Right cardiac atrium (tissue), 5 donors: ENCODE results near the gene SPINDOC. TPM values are rescaled to one million over a fixed set of nuclear protein-coding genes. Genes with fewer than 3 reads are reported as not detected.
A peak's percentile ranks its signal among the peaks of the same experiment; 100 is the strongest.

Experiments
- ATAC-seq, 2 donors: fragments of 200-7000 bp; cut with Tn5 transposase; one replicate each; pipeline versions ENCODE4 v1.8.0 to v1.9.1; 2020; ENCODE audit warnings: moderate library complexity in 2 of 2, mild to moderate bottlenecking in 1 of 2
- DNase-seq, 3 donors: peaks; one replicate each; pipeline ENCODE4 v3.0.0-alpha.2; 2020
- H3K27ac ChIP-seq: one replicate; pipeline ENCODE4 v1.5.1; 2013; ENCODE audit warnings: mild to moderate bottlenecking, low read length, control low read depth, moderate library complexity
- H3K27me3 ChIP-seq: one replicate; pipeline ENCODE4 v1.6.1; 2013; ENCODE audit not compliant: control insufficient read depth, insufficient read depth
- H3K4me1 ChIP-seq: one replicate; pipeline ENCODE4 v1.6.1; 2013; ENCODE audit warnings: low read length; ENCODE audit not compliant: control insufficient read depth, insufficient read depth
- H3K4me3 ChIP-seq: one replicate; pipeline ENCODE4 v1.5.1; 2013; ENCODE audit warnings: low read length, control low read depth
- H3K9me3 ChIP-seq: one replicate; pipeline ENCODE4 v1.6.1; 2013; ENCODE audit warnings: low read length; ENCODE audit not compliant: control insufficient read depth
- WGBS: extraction: QIAGEN DNeasy Blood & Tissue Kit; methylation state at CpG from one replicate; pipeline ENCODE4 v1.1.7; 2013; 5-methylcytosine and 5-hydroxymethylcytosine counted together
- intact Hi-C, 4 donors: fragments of 100-400 bp; cut with DNase I; formaldehyde crosslinking; loops; one replicate each; pipeline versions ENCODE4 v1.11.0 to v1.14.0; 2022 to 2023
- long read RNA-seq, 4 donors: library from polyadenylated mRNA; unstranded; transcript quantifications; one replicate each; pipeline ENCODE4 v2.0.0, GENCODE V29; 2020 to 2021
- polyA plus RNA-seq: library from polyadenylated mRNA; stranded (reverse); fragments of 200-250 nt; gene quantifications from one replicate; pipeline ENCODE4 v1.2.3, GENCODE V29; 2013
- total RNA-seq, 4 donors: library from RNA; stranded (reverse); fragmentation: NEBNext Ultra II Directional; extraction: Animal tissue kit (Norgen Biotek cat#: 25700); gene quantifications; one replicate each; pipeline ENCODE4 v1.2.1, GENCODE V29; 2021
- donor health status: healthy with polysubstance abuse.
- donor health status: DM: no; HTN: yes; CAD: no.
- donor health status: DM: no; HTN: no; CAD: no.
- donor health status: DM: no; HTN: yes; CAD: no; lungs with severe emphysema.
- donor health status: DM: yes; HTN: yes; CAD: no.

SPINDOC gene
- 10 to 100 TPM; 12.8 to 18.8 (median 17.4) TPM for total RNA-seq
- polyA plus RNA-seq: 13.6 TPM
- long read RNA-seq, donor 1, partial matches to known transcripts: 0 of 5 reads
- long read RNA-seq, donor 1, other reads (novel, unspliced or antisense): 4 of 5 reads
- long read RNA-seq, donor 2, partial matches to known transcripts: 0 of 2 reads
- long read RNA-seq, donor 2, other reads (novel, unspliced or antisense): 1 of 2 reads
- long read RNA-seq, donor 3: 0 reads
- long read RNA-seq, donor 4, partial matches to known transcripts: 0 of 3 reads
- long read RNA-seq, donor 4, other reads (novel, unspliced or antisense): 1 of 3 reads

- Histone ChIP-seq H3K27ac (peak within 1 kb of the TSS; percentile 51), H3K9me3 (no peaks in the 10 kb centered on the region), H3K4me1 (no peaks in the 10 kb centered on the region), H3K27me3 (no peaks in the 10 kb centered on the region), H3K4me3 (peak within 1 kb of the TSS; percentile 89)
- under 1% methylated on average over 63 of the region's 65 CpGs for WGBS
- DNase-seq: peak; percentile 83 to 94 (median 93)
- intact Hi-C loops: loop anchor here in 1 of 4 donors (5.0 kb wide), 1 partner anchor 46 kb away; the partner anchor contains the start of gene ZFTA
- ATAC-seq: peak; percentile 94 to 95
These were observed at the start of gene SPINDOC for GRCh38 chr11:63813035-63813562. Gene SPINDOC, plus strand, starts transcription at chr11:63813456. Its CDS starts 231 bp downstream, at chr11:63813687.

GRCh38 chr11:63763496-63764339 lies 49.5 kb upstream of the SPINDOC start:
- peak overlapping the region; percentile 9 for H3K27ac ChIP-seq
- DNase-seq: peak; percentile 46 to 84 (median 82)
- peak; percentile 7 to 15 for ATAC-seq
- WGBS: 40% methylated on average over 81 of the region's 82 CpGs
- peaks cover 1% of the 10 kb centered on the region for H3K4me1 ChIP-seq
- peak overlapping the region; percentile 59 for H3K4me3 ChIP-seq
- H3K27me3 ChIP-seq: no peaks in the 10 kb centered on the region
- intact Hi-C loops: loop anchor here in 1 of 4 donors (10.0 kb wide), 1 partner anchor 181 kb away; no protein-coding TSS in a partner anchor
- H3K9me3 ChIP-seq: no peaks in the 10 kb centered on the region

DNA sequence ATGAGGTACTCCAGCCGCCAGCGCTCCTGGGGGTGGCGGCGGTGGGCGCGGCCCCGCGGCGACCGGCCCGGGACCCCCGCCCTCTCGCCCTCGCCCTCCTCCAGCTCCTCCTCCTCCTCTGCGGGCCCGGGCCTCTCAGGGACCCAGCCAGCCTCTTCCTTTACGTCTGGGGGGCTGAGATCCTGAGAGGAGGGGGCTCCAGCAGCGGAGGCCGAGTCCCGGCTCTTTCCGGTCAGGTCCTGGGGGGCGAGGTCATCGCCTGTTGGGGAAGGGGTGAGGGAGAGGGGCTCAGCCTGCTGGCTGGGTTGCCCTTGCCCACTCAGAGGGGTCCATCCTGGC lies 48.9 kb upstream of the SPINDOC start:
- intact Hi-C loops: loop anchor here in 1 of 4 donors (10.0 kb wide), 1 partner anchor 180 kb away; no protein-coding TSS in a partner anchor
- Histone ChIP-seq H3K9me3 (no peaks in the 10 kb centered on the region), H3K27ac (peak overlapping the region; percentile 12), H3K27me3 (no peaks in the 10 kb centered on the region), H3K4me1 (peaks cover 1% of the 10 kb centered on the region), H3K4me3 (no peak overlapping the region)
- 70% methylated on average over 23 of the region's 23 CpGs for WGBS
- DNase-seq: peak in 1 of 3 donors; percentile 18
- ATAC-seq: no peak

- Histone ChIP-seq H3K4me3 (no peak overlapping the region), H3K9me3 (no peaks in the 10 kb centered on the region), H3K27ac (peak overlapping the region; percentile 12), H3K4me1 (peaks cover 1% of the 10 kb centered on the region), H3K27me3 (no peaks in the 10 kb centered on the region)
- 80% methylated on average over 30 of the region's 30 CpGs for WGBS
- peak; percentile 21 to 71 (median 61) for DNase-seq
- intact Hi-C loops: loop anchor here in 2 of 4 donors (5.0 to 10.0 kb wide), 3 partner anchors 47 to 182 kb away; partner anchors contain the start of gene SPINDOC (in 1 of the 2)
- ATAC-seq: no peak
These were observed 48.3 kb upstream of the SPINDOC start for GRCh38 chr11:63764679-63765647.

DNA sequence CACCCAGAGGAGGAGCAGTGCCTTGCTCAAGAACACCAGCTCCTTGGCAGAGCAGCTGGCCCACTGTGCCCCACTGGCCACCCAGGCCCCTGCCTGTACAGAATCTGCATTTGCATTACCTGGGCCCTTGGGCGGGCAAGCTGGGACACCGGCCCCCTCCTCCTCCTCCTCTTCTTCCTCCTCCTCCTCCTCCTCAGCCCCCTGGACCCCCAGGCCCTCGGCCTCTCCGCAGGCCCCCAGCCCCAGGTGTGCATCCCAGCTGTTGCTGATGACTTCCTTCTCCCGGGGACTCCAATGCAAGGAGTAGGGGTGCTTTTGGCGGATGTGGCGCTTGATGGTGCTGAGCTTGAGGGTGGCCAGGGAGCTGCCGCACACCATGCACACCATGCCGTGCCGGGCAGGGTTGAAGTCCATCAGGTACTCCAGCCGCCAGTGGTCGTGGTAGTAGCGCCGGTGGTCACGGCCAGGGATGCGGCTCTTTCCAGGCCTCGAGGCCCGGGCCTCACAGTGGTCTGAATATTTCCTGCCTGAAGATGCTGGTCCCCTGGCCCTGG lies 47.5 kb upstream of the SPINDOC start:
- no peak for ATAC-seq
- Histone ChIP-seq H3K9me3 (no peaks in the 10 kb centered on the region), H3K27me3 (no peaks in the 10 kb centered on the region), H3K4me1 (peaks cover 4% of the 10 kb centered on the region), H3K27ac (no peak overlapping the region), H3K4me3 (no peak overlapping the region)
- DNase-seq: peak; percentile 21 to 68 (median 67)
- 83% methylated on average over 18 of the region's 18 CpGs for WGBS
- intact Hi-C loops: loop anchor here in 2 of 4 donors (5.0 to 10.0 kb wide), 3 partner anchors 47 to 182 kb away; partner anchors contain the start of gene SPINDOC (in 1 of the 2)

- no peaks in the 10 kb centered on the region for H3K9me3 ChIP-seq
- no peak for ATAC-seq
- H3K27me3 ChIP-seq: no peaks in the 10 kb centered on the region
- intact Hi-C loops: loop anchor here in 2 of 4 donors (5.0 to 10.0 kb wide), 3 partner anchors 46 to 181 kb away; partner anchors contain the start of gene SPINDOC (in 1 of the 2)
- no peak overlapping the region for H3K27ac ChIP-seq
- peak in 2 of 3 donors; percentile 35 to 46 for DNase-seq
- no peak overlapping the region for H3K4me3 ChIP-seq
- 54% methylated on average over 7 of the region's 7 CpGs for whole genome bisulfite sequencing
- H3K4me1 ChIP-seq: peaks cover 4% of the 10 kb centered on the region
These were observed 46.6 kb upstream of the SPINDOC start for GRCh38 chr11:63766531-63767235.

DNA sequence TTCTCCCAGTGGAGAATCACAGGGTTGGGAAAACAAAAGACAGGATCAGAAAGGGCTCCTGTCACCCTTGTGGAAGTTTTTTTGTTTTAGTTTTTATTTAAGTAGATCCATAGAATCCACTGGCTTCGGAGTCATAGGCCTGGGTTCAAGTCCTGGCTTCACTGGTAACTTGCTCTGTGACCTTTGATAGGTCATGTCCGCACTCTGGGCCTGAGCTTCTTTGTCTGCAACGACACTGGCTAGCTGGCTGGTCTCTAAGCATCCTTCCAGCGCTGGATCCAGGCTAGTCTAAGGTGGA lies 46.0 kb upstream of the SPINDOC start:
- peaks cover 4% of the 10 kb centered on the region for H3K4me1 ChIP-seq
- peak overlapping the region; percentile 79 for H3K27ac ChIP-seq
- H3K4me3 ChIP-seq: peak overlapping the region; percentile 99
- WGBS: 14% methylated on average over 4 of the region's 4 CpGs
- ATAC-seq (no peak), DNase-seq (no peak)
- no peaks in the 10 kb centered on the region for H3K9me3 ChIP-seq
- no peaks in the 10 kb centered on the region for H3K27me3 ChIP-seq
- intact Hi-C loops: loop anchor here in 2 of 4 donors (5.0 to 10.0 kb wide), 3 partner anchors 45 to 180 kb away; partner anchors contain the start of gene SPINDOC (in 1 of the 2)

DNA sequence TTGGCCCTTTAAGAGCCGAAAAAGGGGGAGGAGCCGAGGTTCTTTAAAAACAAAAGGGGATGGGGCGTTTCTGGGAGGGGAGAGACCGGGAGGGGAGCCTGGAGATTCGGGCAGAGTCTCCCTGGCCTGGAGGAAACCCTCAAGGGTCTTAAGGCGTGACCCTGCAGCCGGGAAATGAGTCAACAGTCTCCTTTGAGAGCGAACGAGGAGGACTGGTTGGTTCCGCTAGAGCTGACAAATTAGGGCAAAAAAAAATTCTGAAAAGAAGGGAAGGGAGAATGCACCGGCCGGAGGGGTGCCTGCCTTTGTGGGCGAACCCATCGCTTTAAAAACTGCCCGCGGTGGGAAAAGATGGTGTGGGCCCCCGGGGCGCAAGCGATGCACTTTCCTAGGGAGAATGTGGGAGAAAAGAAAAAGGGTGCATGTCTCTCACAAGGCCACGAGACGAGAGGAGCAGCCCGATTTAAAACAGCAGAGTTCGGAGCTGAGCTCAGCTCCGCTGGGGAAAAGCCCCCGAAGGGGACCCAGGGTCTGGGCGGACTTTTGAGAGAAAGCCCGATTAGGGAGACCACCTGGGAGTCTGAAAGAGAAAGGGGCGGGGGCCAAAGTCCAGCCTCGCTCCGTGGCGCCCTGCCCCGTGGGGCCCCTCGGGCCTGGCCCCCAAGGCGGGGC lies 45.6 kb upstream of the SPINDOC start:
- under 1% methylated on average over 34 of the region's 34 CpGs for WGBS
- Histone ChIP-seq H3K9me3 (no peaks in the 10 kb centered on the region), H3K4me1 (peaks cover 4% of the 10 kb centered on the region), H3K27ac (peak overlapping the region; percentile 79), H3K27me3 (no peaks in the 10 kb centered on the region), H3K4me3 (peak overlapping the region; percentile 99)
- DNase-seq (peak; percentile 73 to 83 (median 83)), ATAC-seq (peak; percentile 36 to 45)
- intact Hi-C loops: loop anchor here in 2 of 4 donors (5.0 to 10.0 kb wide), 3 partner anchors 45 to 180 kb away; partner anchors contain the start of gene SPINDOC (in 1 of the 2)
